HCT116 (cell line): Measurements from ENCODE around the gene MPP4. TPM values are rescaled to one million over a fixed set of nuclear protein-coding genes. Genes with fewer than 3 reads are reported as not detected.

Source experiments
- ATAC-seq: fragments of 200-7000 bp; cut with Tn5 transposase; 2 replicates; pipeline ENCODE4 v1.9.1; 2020; ENCODE audit warnings: mild to moderate bottlenecking, moderate library complexity
- BruUV-seq: library from RNA; stranded (reverse); fragments of 400-500 nt; replicated peaks from 2 replicates; lab custom pipeline; 2021; lab: Mats Ljungman, UMichigan
- CTCF ChIA-PET: fragments of 300-600 bp; sonication (Branson Sonifier 250); formaldehyde crosslinking; loops from one replicate; lab custom pipeline; 2021; ENCODE audit warnings: antibody characterized with exemption; lab: Charles Lee
- POLR2A ChIA-PET: fragments of 300-600, 350-600 bp; sonication (Branson Sonifier 250); formaldehyde crosslinking; loops from one replicate; lab custom pipeline; 2021; ENCODE audit warnings: antibody characterized with exemption; lab: Charles Lee
- RAD21 ChIA-PET, 2 experiments: fragments of 300-600 bp; sonication (Branson Sonifier 250); formaldehyde crosslinking; loops; one replicate each; lab custom pipeline; 2023; ENCODE audit warnings: low total read pairs in 2 of 2; ENCODE audit not compliant: uncharacterized antibody in 2 of 2, unreplicated experiment in 2 of 2, low non-redundant PET in 1 of 2; lab: Charles Lee
- DNase-seq: peaks from one replicate; pipeline ENCODE4 v3.0.0-alpha.2; 2010; ENCODE audit warnings: low read depth, low spot score
- H2AFZ ChIP-seq: fragments of 200-600 bp; shearing (Covaris generic), sonication (generic); 2 replicates; pipeline ENCODE4 v1.6.1; 2017; ENCODE audit warnings: low read depth, mixed run types, mixed read lengths, antibody characterized with exemption, low read length; ENCODE audit not compliant: poor library complexity, severe bottlenecking
- H3K27ac ChIP-seq: 2 replicates; pipeline ENCODE4 v1.5.1; 2012; ENCODE audit warnings: low read depth, low read length
- H3K27me3 ChIP-seq: fragments of 200-600 bp; sonication (generic); 2 replicates; pipeline ENCODE4 v1.6.1; 2016; ENCODE audit warnings: mixed run types, low read length, mixed read lengths; ENCODE audit not compliant: insufficient read depth
- H3K36me3 ChIP-seq, 2 experiments: fragments of 200-500 bp in 1 of 2; fragments of 200-600 bp in 1 of 2; sonication (Bioruptor generic) in 1 of 2; sonication (generic) in 1 of 2; 2 replicates each; pipeline versions ENCODE4 v1.5.1 to v1.6.1; 2014 to 2016; ENCODE audit warnings: low read length in 2 of 2, inconsistent platforms in 1 of 2, mixed read lengths in 1 of 2, mixed run types in 1 of 2; ENCODE audit not compliant: insufficient read depth in 2 of 2, control insufficient read depth in 1 of 2
- H3K4me1 ChIP-seq, 2 experiments: fragments of 200-600 bp in 1 of 2; sonication (generic) in 1 of 2; 2 replicates each; pipeline versions ENCODE4 v1.5.1 to v1.6.1; 2012 to 2017; ENCODE audit warnings: low read length in 2 of 2, inconsistent platforms in 1 of 2, mild to moderate bottlenecking in 1 of 2, mixed read lengths in 1 of 2, mixed run types in 1 of 2, moderate library complexity in 1 of 2; ENCODE audit not compliant: insufficient read depth in 2 of 2, control insufficient read depth in 1 of 2
- H3K4me2 ChIP-seq: fragments of 200-600 bp; sonication (generic); 2 replicates; pipeline ENCODE4 v1.6.1; 2017; ENCODE audit warnings: mixed run types, low read length, mixed read lengths
- H3K4me3 ChIP-seq, 2 experiments: fragments of 200-600 bp in 1 of 2; sonication (generic) in 1 of 2; replicated peaks in 1 of 2; 2 replicates each; pipeline ENCODE4 v1.5.1; 2011 to 2016; ENCODE audit warnings: low read length in 2 of 2, control low read depth in 1 of 2, low read depth in 1 of 2, mild to moderate bottlenecking in 1 of 2, mixed read lengths in 1 of 2, mixed run types in 1 of 2
- H3K79me2 ChIP-seq: fragments of 200-600 bp; sonication (generic); 2 replicates; pipeline ENCODE4 v1.6.1; 2017; ENCODE audit warnings: mild to moderate bottlenecking, mixed run types, low read length, moderate library complexity, mixed read lengths; ENCODE audit not compliant: insufficient read depth
- H3K9ac ChIP-seq: fragments of 200-600 bp; sonication (generic); 2 replicates; pipeline ENCODE4 v1.6.1; 2016; ENCODE audit warnings: low read length, mixed read lengths
- H3K9me2 ChIP-seq: fragments of 200-600 bp; sonication (generic), shearing (Covaris generic); 2 replicates; pipeline ENCODE4 v1.6.1; 2017; ENCODE audit warnings: mixed run types, mild to moderate bottlenecking, moderate library complexity; ENCODE audit not compliant: insufficient read depth
- H3K9me3 ChIP-seq, 2 experiments: fragments of 200-500 bp in 1 of 2; fragments of 200-600 bp in 1 of 2; sonication (Bioruptor generic) in 1 of 2; sonication (generic) in 1 of 2; 2 replicates each; pipeline ENCODE4 v1.6.1; 2014 to 2017; ENCODE audit warnings: low read length in 2 of 2, mixed read lengths in 2 of 2, inconsistent platforms in 1 of 2, low read depth in 1 of 2, mild to moderate bottlenecking in 1 of 2, mixed run types in 1 of 2, moderate library complexity in 1 of 2; ENCODE audit not compliant: control insufficient read depth in 1 of 2, insufficient read depth in 1 of 2
- H4K20me1 ChIP-seq: fragments of 200-600 bp; sonication (generic), shearing (Covaris generic); 2 replicates; pipeline ENCODE4 v1.6.1; 2017; ENCODE audit warnings: mixed run types, mild to moderate bottlenecking, moderate library complexity; ENCODE audit not compliant: insufficient read depth
- CBX3 ChIP-seq: IDR thresholded peaks from 2 replicates; pipeline ENCODE4 v1.6.1; 2012; ENCODE audit warnings: low read depth
- ELF1 ChIP-seq: IDR thresholded peaks from 2 replicates; pipeline ENCODE4 v1.6.1; 2012; ENCODE audit warnings: low read depth, borderline replicate concordance
- EZH2 ChIP-seq: fragments of 200-600 bp; sonication (generic); IDR thresholded peaks from 2 replicates; pipeline ENCODE4 v1.6.1; 2017; ENCODE audit warnings: antibody characterized with exemption, mixed run types
- FOSL1 ChIP-seq: IDR thresholded peaks from 2 replicates; pipeline ENCODE4 v1.6.1; 2012; ENCODE audit warnings: low read depth
- MAX ChIP-seq: IDR thresholded peaks from 2 replicates; pipeline ENCODE4 v1.6.1; 2012
- RAD21 ChIP-seq: IDR thresholded peaks from 2 replicates; pipeline ENCODE4 v1.6.1; 2012; ENCODE audit warnings: low read depth, mild to moderate bottlenecking
- REST ChIP-seq: IDR thresholded peaks from 2 replicates; pipeline ENCODE4 v1.6.1; 2012; ENCODE audit warnings: low read depth
- SIN3A ChIP-seq: IDR thresholded peaks from 2 replicates; pipeline ENCODE4 v1.6.1; 2012; ENCODE audit warnings: low read depth
- TCF7L2 ChIP-seq: IDR thresholded peaks from 2 replicates; pipeline ENCODE4 v1.7.0; 2011; ENCODE audit warnings: borderline replicate concordance, inconsistent platforms; ENCODE audit not compliant: insufficient read depth, insufficient read length; ENCODE audit errors: extremely low read depth
- intact Hi-C: fragments of 100-400 bp; cut with micrococcal nuclease; formaldehyde crosslinking; loops from 2 replicates; pipeline ENCODE4 v1.10.0; 2022
- total RNA-seq: library from RNA; stranded (reverse); gene quantifications from one replicate; pipeline ENCODE4 v1.2.1, GENCODE V29; 2021; ENCODE audit not compliant: unreplicated experiment
- TF ChIP-seq, protein P1 (sequence below): IDR thresholded peaks from 2 replicates; pipeline ENCODE4 v1.6.1; 2011; ENCODE audit warnings: mild to moderate bottlenecking, low read length, moderate library complexity; ENCODE audit not compliant: insufficient replicate concordance; ENCODE audit errors: extremely low read depth
- TF ChIP-seq, protein P2 (sequence below), 3 experiments: fragments of 200-600 bp in 1 of 3; sonication (generic) in 1 of 3; IDR thresholded peaks in 2 of 3; conservative IDR thresholded peaks in 1 of 3; 2 replicates each; pipeline ENCODE4 v1.5.1; 2012 to 2017; ENCODE audit warnings: low read depth in 2 of 3, low read length in 2 of 3, antibody characterized with exemption in 1 of 3, borderline replicate concordance in 1 of 3, control low read depth in 1 of 3, mild to moderate bottlenecking in 1 of 3, mixed read lengths in 1 of 3, mixed run types in 1 of 3, moderate library complexity in 1 of 3; ENCODE audit not compliant: insufficient read depth in 1 of 3

The MPP4 gene
- total RNA-seq, 1 experiment from 2014 or later, result 0.32 TPM

DNA sequence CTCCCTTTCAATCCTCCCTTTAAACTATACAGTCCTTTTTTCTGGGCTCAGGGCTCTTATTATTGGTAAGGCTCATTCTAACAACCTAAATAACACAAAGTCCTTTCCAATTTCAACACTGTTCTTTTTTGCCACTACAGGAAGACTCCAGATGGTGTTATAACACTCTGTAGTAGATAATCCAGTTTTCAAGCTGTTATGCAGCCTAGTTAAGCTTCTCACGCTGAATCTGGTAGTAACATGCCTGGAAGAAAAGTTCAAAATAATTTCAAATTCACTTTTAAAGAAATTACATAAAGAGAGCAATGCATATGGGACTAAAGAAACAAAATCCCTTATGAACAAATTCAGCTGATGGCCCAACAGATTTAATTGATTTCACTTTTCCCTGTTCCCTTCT, 3.2 kb upstream of the MPP4 start:
- BruUV-seq, result no TSS peak
- no peaks in the 10 kb centered on the region for H3K79me2 ChIP-seq
- H3K9ac ChIP-seq, result no peak overlapping the region
- H3K27ac ChIP-seq, result no peak overlapping the region
- no peak overlapping the region for H2AFZ ChIP-seq
- H3K36me3 ChIP-seq, result peaks cover 0 to 17% of the 10 kb centered on the region in 2 experiments; a peak in 2 of 4 replicates
- no peak overlapping the region for H3K4me3 ChIP-seq
- no peaks in the 10 kb centered on the region for H3K9me2 ChIP-seq
- H3K9me3 ChIP-seq, result no peaks in the 10 kb centered on the region
- ChIA-PET POLR2A (no interaction called here), RAD21 (no interaction called here), CTCF (no interaction called here)
- H3K27me3 ChIP-seq, result no peaks in the 10 kb centered on the region
- H4K20me1 ChIP-seq, result no peaks in the 10 kb centered on the region
- ATAC-seq (no peak), DNase-seq (no peak)
- peaks cover 10 to 25% of the 10 kb centered on the region in 2 experiments; a peak in 3 of 4 replicates for H3K4me1 ChIP-seq
- no peak for TF ChIP-seq REST
- no peak for TF ChIP-seq ELF1
- TF ChIP-seq MAX, result no peak
- no peak for TF ChIP-seq FOSL1
- TF ChIP-seq, protein P1, sequence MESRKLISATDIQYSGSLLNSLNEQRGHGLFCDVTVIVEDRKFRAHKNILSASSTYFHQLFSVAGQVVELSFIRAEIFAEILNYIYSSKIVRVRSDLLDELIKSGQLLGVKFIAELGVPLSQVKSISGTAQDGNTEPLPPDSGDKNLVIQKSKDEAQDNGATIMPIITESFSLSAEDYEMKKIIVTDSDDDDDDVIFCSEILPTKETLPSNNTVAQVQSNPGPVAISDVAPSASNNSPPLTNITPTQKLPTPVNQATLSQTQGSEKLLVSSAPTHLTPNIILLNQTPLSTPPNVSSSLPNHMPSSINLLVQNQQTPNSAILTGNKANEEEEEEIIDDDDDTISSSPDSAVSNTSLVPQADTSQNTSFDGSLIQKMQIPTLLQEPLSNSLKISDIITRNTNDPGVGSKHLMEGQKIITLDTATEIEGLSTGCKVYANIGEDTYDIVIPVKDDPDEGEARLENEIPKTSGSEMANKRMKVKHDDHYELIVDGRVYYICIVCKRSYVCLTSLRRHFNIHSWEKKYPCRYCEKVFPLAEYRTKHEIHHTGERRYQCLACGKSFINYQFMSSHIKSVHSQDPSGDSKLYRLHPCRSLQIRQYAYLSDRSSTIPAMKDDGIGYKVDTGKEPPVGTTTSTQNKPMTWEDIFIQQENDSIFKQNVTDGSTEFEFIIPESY, result no peak
- no peak for TF ChIP-seq EZH2
- no peak for TF ChIP-seq RAD21
- TF ChIP-seq, protein P2, sequence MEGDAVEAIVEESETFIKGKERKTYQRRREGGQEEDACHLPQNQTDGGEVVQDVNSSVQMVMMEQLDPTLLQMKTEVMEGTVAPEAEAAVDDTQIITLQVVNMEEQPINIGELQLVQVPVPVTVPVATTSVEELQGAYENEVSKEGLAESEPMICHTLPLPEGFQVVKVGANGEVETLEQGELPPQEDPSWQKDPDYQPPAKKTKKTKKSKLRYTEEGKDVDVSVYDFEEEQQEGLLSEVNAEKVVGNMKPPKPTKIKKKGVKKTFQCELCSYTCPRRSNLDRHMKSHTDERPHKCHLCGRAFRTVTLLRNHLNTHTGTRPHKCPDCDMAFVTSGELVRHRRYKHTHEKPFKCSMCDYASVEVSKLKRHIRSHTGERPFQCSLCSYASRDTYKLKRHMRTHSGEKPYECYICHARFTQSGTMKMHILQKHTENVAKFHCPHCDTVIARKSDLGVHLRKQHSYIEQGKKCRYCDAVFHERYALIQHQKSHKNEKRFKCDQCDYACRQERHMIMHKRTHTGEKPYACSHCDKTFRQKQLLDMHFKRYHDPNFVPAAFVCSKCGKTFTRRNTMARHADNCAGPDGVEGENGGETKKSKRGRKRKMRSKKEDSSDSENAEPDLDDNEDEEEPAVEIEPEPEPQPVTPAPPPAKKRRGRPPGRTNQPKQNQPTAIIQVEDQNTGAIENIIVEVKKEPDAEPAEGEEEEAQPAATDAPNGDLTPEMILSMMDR (IDR thresholded peaks at IDR 0.05 in 2 of 3, conservative IDR thresholded peaks at IDR 0.05 in 1 of 3; ENCODE audit: borderline replicate concordance in 1 of 3, insufficient read depth in 1 of 3, low read depth in 2 of 3, low read length in 2 of 3), result no peak
- no peak for TF ChIP-seq TCF7L2
- no peak for TF ChIP-seq SIN3A
- TF ChIP-seq CBX3, result no peak
- TF ChIP-seq, all 23 proteins: peak for 0
- H3K4me2 ChIP-seq, result no peak overlapping the region
- intact Hi-C loops, result no loop called here
